ENCODE results near the gene SLC37A4. TPM values are rescaled to one million over a fixed set of nuclear protein-coding genes. Genes with fewer than 3 reads are reported as not detected.

The SLC37A4 gene
- total RNA-seq, 2 experiments from 2014 or later, result 14.8 to 16.6 TPM

- intact Hi-C loops (cut with micrococcal nuclease; ENCODE audit: unreplicated experiment), result no loop called here
- H3K4me3 ChIP-seq (ENCODE audit: low read depth, low read length, poor library complexity, severe bottlenecking), result no peak overlapping the region
- DNase-seq (ENCODE audit: low spot score), result no peak
- H3K9me2 ChIP-seq (ENCODE audit: insufficient read depth, low read length), result no peaks in the 10 kb centered on the region
- no peak overlapping the region for H2AFZ ChIP-seq (ENCODE audit: low read length)
- no TSS peak for BruUV-seq (replicated peaks)
- ChIA-PET POLR2A (interaction anchor here (0.6 kb wide), 1 partner anchor 63 kb away, joined by 4 read pairs; no protein-coding TSS in a partner anchor), CTCF (ENCODE audit: unreplicated experiment) (no interaction called here)
- no peaks in the 10 kb centered on the region for H3K4me1 ChIP-seq (ENCODE audit: insufficient read depth, low read length, poor library complexity, severe bottlenecking)
- no peak overlapping the region for H3K4me2 ChIP-seq (ENCODE audit: low read length)
- no peaks in the 10 kb centered on the region for H3K9me3 ChIP-seq (ENCODE audit: low read length)
- H3K36me3 ChIP-seq (ENCODE audit: insufficient read depth, low read length), result no peaks in the 10 kb centered on the region
- no peak for TF ChIP-seq EZH2phosphoT487 (IDR thresholded peaks at IDR 0.05; ENCODE audit: borderline replicate concordance, low read depth, low read length)
- 0 out of 2 replicates have a peak, but pooled peaks have one; percentile 17 for TF ChIP-seq CTCF (conservative IDR thresholded peaks at IDR 0.05; ENCODE audit: low read length)
- no peaks in the 10 kb centered on the region for H4K20me1 ChIP-seq (ENCODE audit: insufficient read depth, low read length)
- no peaks in the 10 kb centered on the region for H3K79me2 ChIP-seq (ENCODE audit: insufficient read depth, low read depth, low read length)
- no peak overlapping the region for H3K27ac ChIP-seq (ENCODE audit: low read depth, low read length, poor library complexity, severe bottlenecking)
Measured at GRCh38 chr11:118979434-118979833, 51.2 kb downstream of the SLC37A4 start.

GRCh38 chr11:118975771-118976709 lies 54.6 kb downstream of the SLC37A4 start:
- no peaks in the 10 kb centered on the region for H3K36me3 ChIP-seq (ENCODE audit: insufficient read depth, low read length)
- no peak for TF ChIP-seq CTCF (conservative IDR thresholded peaks at IDR 0.05; ENCODE audit: low read length)
- intact Hi-C loops (cut with micrococcal nuclease; ENCODE audit: unreplicated experiment), result no loop called here
- H3K4me2 ChIP-seq (ENCODE audit: low read length), result no peak overlapping the region
- no peaks in the 10 kb centered on the region for H3K79me2 ChIP-seq (ENCODE audit: insufficient read depth, low read depth, low read length)
- POLR2A ChIA-PET, result no interaction called here
- no TSS peak for BruUV-seq (replicated peaks)
- CTCF ChIA-PET (ENCODE audit: unreplicated experiment), result no interaction called here
- no peaks in the 10 kb centered on the region for H3K9me2 ChIP-seq (ENCODE audit: insufficient read depth, low read length)
- H4K20me1 ChIP-seq (ENCODE audit: insufficient read depth, low read length), result no peaks in the 10 kb centered on the region
- H3K9me3 ChIP-seq (ENCODE audit: low read length), result no peaks in the 10 kb centered on the region
- H2AFZ ChIP-seq (ENCODE audit: low read length), result no peak overlapping the region
- H3K4me3 ChIP-seq (ENCODE audit: low read depth, low read length, poor library complexity, severe bottlenecking), result no peak overlapping the region
- no peaks in the 10 kb centered on the region for H3K4me1 ChIP-seq (ENCODE audit: insufficient read depth, low read length, poor library complexity, severe bottlenecking)
- DNase-seq (ENCODE audit: low spot score), result no peak
- H3K27ac ChIP-seq (ENCODE audit: low read depth, low read length, poor library complexity, severe bottlenecking), result no peak overlapping the region

Small RNAs within 50 kb of the gene (microRNA-seq; reads per million reads assigned to microRNA genes)
- not detected for gene MIR3656 (ENCODE audit: borderline replicate concordance)

Small RNAs within 50 kb of the gene (small RNA-seq; reads per million reads assigned to genes)
- gene AP003392.2 (not detected), gene RF00017 (not detected), gene RF00019 (not detected)

Other genes starting within 250 kb of the SLC37A4 start
- gene DDX6, start 239.7 kb downstream of the SLC37A4 start, total RNA-seq (2014; rRNA removed; shearing (Covaris generic)), result 46.5 and 55.0 TPM in 2 replicates
- gene DDX6, start 239.7 kb downstream of the SLC37A4 start, total RNA-seq (2022), result 128 and 142 TPM in 2 replicates
- 1.4 and 3.3 TPM in 2 replicates for gene CXCR5, start 147.0 kb downstream of the SLC37A4 start, total RNA-seq (2014; rRNA removed; shearing (Covaris generic))
- 7.1 and 7.3 TPM in 2 replicates for gene CXCR5, start 147.0 kb downstream of the SLC37A4 start, total RNA-seq (2022)
- gene BCL9L, start 105.0 kb downstream of the SLC37A4 start, total RNA-seq (2014; rRNA removed; shearing (Covaris generic)), result 3.7 and 6.4 TPM in 2 replicates
- gene BCL9L, start 105.0 kb downstream of the SLC37A4 start, total RNA-seq (2022), result 14.8 and 16.6 TPM in 2 replicates
- gene UPK2, start 74.6 kb downstream of the SLC37A4 start, total RNA-seq (2014; rRNA removed; shearing (Covaris generic)), result 0.28 TPM in 1 of 2 replicates, not detected in the other
- gene UPK2, start 74.6 kb downstream of the SLC37A4 start, total RNA-seq (2022), result 0.34 TPM in 1 of 2 replicates, not detected in the other
- not detected in 2 replicates for gene FOXR1, start 59.1 kb downstream of the SLC37A4 start, total RNA-seq (2014; rRNA removed; shearing (Covaris generic))
- not detected in 2 replicates for gene FOXR1, start 59.1 kb downstream of the SLC37A4 start, total RNA-seq (2022)
- gene CENATAC, start 32.7 kb downstream of the SLC37A4 start, total RNA-seq (2014; rRNA removed; shearing (Covaris generic)), result 47.7 and 49.7 TPM in 2 replicates
- gene CENATAC, start 32.7 kb downstream of the SLC37A4 start, total RNA-seq (2022), result 48.1 and 60.6 TPM in 2 replicates
- 1,395 and 1,541 TPM in 2 replicates for gene RPS25, start 12.5 kb downstream of the SLC37A4 start, total RNA-seq (2014; rRNA removed; shearing (Covaris generic))
- 1,648 and 1,680 TPM in 2 replicates for gene RPS25, start 12.5 kb downstream of the SLC37A4 start, total RNA-seq (2022)
- gene TRAPPC4, start 12.1 kb downstream of the SLC37A4 start, total RNA-seq (2014; rRNA removed; shearing (Covaris generic)), result 49.3 and 64.3 TPM in 2 replicates
- gene TRAPPC4, start 12.1 kb downstream of the SLC37A4 start, total RNA-seq (2022), result 58.0 and 58.5 TPM in 2 replicates
- 86.6 and 97.6 TPM in 2 replicates for gene HYOU1, start 26.3 kb upstream of the SLC37A4 start, total RNA-seq (2014; rRNA removed; shearing (Covaris generic))
- 112 and 117 TPM in 2 replicates for gene HYOU1, start 26.3 kb upstream of the SLC37A4 start, total RNA-seq (2022)
- 32.2 and 46.1 TPM in 2 replicates for gene VPS11, start 36.9 kb upstream of the SLC37A4 start, total RNA-seq (2014; rRNA removed; shearing (Covaris generic))
- 23.3 and 25.7 TPM in 2 replicates for gene VPS11, start 36.9 kb upstream of the SLC37A4 start, total RNA-seq (2022)
- gene HMBS, start 54.0 kb upstream of the SLC37A4 start, total RNA-seq (2014; rRNA removed; shearing (Covaris generic)), result 12.1 and 12.2 TPM in 2 replicates
- gene HMBS, start 54.0 kb upstream of the SLC37A4 start, total RNA-seq (2022), result 49.6 and 50.0 TPM in 2 replicates
- gene DPAGT1, start 71.0 kb upstream of the SLC37A4 start, total RNA-seq (2014; rRNA removed; shearing (Covaris generic)), result 31.7 and 35.8 TPM in 2 replicates
- 72.4 and 83.4 TPM in 2 replicates for gene DPAGT1, start 71.0 kb upstream of the SLC37A4 start, total RNA-seq (2022)
- 6.5 and 10.6 TPM in 2 replicates for gene C2CD2L, start 76.5 kb upstream of the SLC37A4 start, total RNA-seq (2014; rRNA removed; shearing (Covaris generic))
- gene C2CD2L, start 76.5 kb upstream of the SLC37A4 start, total RNA-seq (2022), result 19.0 and 19.9 TPM in 2 replicates
- gene HINFP, start 90.7 kb upstream of the SLC37A4 start, total RNA-seq (2014; rRNA removed; shearing (Covaris generic)), result 18.2 and 27.7 TPM in 2 replicates
- gene HINFP, start 90.7 kb upstream of the SLC37A4 start, total RNA-seq (2022), result 29.6 and 30.8 TPM in 2 replicates
- not detected in 2 replicates for gene ABCG4, start 118.2 kb upstream of the SLC37A4 start, total RNA-seq (2014; rRNA removed; shearing (Covaris generic))
- gene ABCG4, start 118.2 kb upstream of the SLC37A4 start, total RNA-seq (2022), result not detected in 2 replicates
- gene NLRX1, start 137.8 kb upstream of the SLC37A4 start, total RNA-seq (2014; rRNA removed; shearing (Covaris generic)), result 2.1 and 2.8 TPM in 2 replicates
- 8.8 and 10.6 TPM in 2 replicates for gene NLRX1, start 137.8 kb upstream of the SLC37A4 start, total RNA-seq (2022)
- not detected in 2 replicates for gene NHERF4, start 154.6 kb upstream of the SLC37A4 start, total RNA-seq (2014; rRNA removed; shearing (Covaris generic))
- not detected in 2 replicates for gene NHERF4, start 154.6 kb upstream of the SLC37A4 start, total RNA-seq (2022)
- gene CBL, start 175.5 kb upstream of the SLC37A4 start, total RNA-seq (2014; rRNA removed; shearing (Covaris generic)), result 19.1 and 19.2 TPM in 2 replicates
- 58.9 and 59.1 TPM in 2 replicates for gene CBL, start 175.5 kb upstream of the SLC37A4 start, total RNA-seq (2022)